Measurements from ENCODE around the gene MRAS. TPM values are rescaled to one million over a fixed set of nuclear protein-coding genes. Genes with fewer than 3 reads are reported as not detected.

The MRAS gene
- polyA plus RNA-seq, 1 of the 3 experiments (the other 2 are of a cell fraction) = 25.0 TPM

- no peak overlapping the region for H3K4me2 ChIP-seq
Observed at GRCh38 chr3:138437281-138437680, 88.9 kb downstream of the MRAS start.

GRCh38 chr3:138438896-138439295 is 90.5 kb downstream of the MRAS start:
- POLR2A ChIA-PET = no interaction called here
- Histone ChIP-seq H3K79me2 (ENCODE audit: insufficient read depth) (no peaks in the 10 kb centered on the region), H2AFZ (ENCODE audit: low read depth) (no peak overlapping the region)

More at GRCh38 chr3:138437281-138437680, 88.9 kb downstream of the MRAS start:
- H3K79me2 ChIP-seq (ENCODE audit: insufficient read depth) = no peaks in the 10 kb centered on the region
- H3K9me3 ChIP-seq = no peaks in the 10 kb centered on the region
- H3F3A ChIP-seq (replicated peaks; ENCODE audit: insufficient read depth) = peaks cover 8% of the 10 kb centered on the region
- no peak overlapping the region for H2AFZ ChIP-seq (ENCODE audit: low read depth)
- no peak overlapping the region for H3K27ac ChIP-seq (ENCODE audit: low read depth in 2 of 2, low read length in 1 of 2)
- no peaks in the 10 kb centered on the region for H4K20me1 ChIP-seq (ENCODE audit: insufficient read depth)
- ChIA-PET CTCF (interaction anchor here (1.1 to 1.4 kb wide), 2 partner anchors 19 to 20 kb away, joined by 3 read pairs; no protein-coding TSS in a partner anchor), POLR2A (no interaction called here)
- H3K4me1 ChIP-seq (ENCODE audit: control insufficient read depth in 1 of 2, insufficient read depth in 2 of 2, low read depth in 1 of 2, low read length in 1 of 2) = peaks cover 10 to 16% of the 10 kb centered on the region in 2 experiments
- 86% methylated on average over 4 of the region's 6 CpGs for WGBS (ENCODE audit: low lambda C conversion rate)
- TF ChIP-seq RAD21 (IDR thresholded peaks at IDR 0.05; ENCODE audit: low read length) (no peak), SIN3A (IDR thresholded peaks at IDR 0.05; ENCODE audit: borderline replicate concordance, low read depth, low read length) (no peak), SMC3 (IDR thresholded peaks at IDR 0.05; ENCODE audit: low read depth, low read length) (no peak), CTCF (IDR thresholded peaks at IDR 0.05) (no peak), GABPA (IDR thresholded peaks at IDR 0.05; ENCODE audit: low read depth) (no peak), POLR2AphosphoS5 (IDR thresholded peaks at IDR 0.05; ENCODE audit: low read depth, low read length) (no peak), TAF1 (IDR thresholded peaks at IDR 0.05; ENCODE audit: borderline replicate concordance, low read depth, low read length) (no peak), FOSL2 (IDR thresholded peaks at IDR 0.05; ENCODE audit: borderline replicate concordance, low read depth) (no peak), FOXM1 (IDR thresholded peaks at IDR 0.05; ENCODE audit: low read depth) (no peak), NFIC (IDR thresholded peaks at IDR 0.05; ENCODE audit: borderline replicate concordance) (no peak), RCOR1 (IDR thresholded peaks at IDR 0.05; ENCODE audit: low read length) (no peak)
- DNase-seq = peak; percentile 3
- no peaks in the 10 kb centered on the region for H3K9me2 ChIP-seq
- no peaks in the 10 kb centered on the region for H3K36me3 ChIP-seq (replicated peaks in 1 of 2; ENCODE audit: control insufficient read depth in 1 of 2, insufficient read depth in 2 of 2, low read length in 1 of 2)
- no peak overlapping the region for H3K9ac ChIP-seq
- peaks cover 11% of the 10 kb centered on the region; the same call in 1 of the 2 replicates for H3K27me3 ChIP-seq (ENCODE audit: insufficient read depth)
- no peak overlapping the region for H3K4me3 ChIP-seq (ENCODE audit: low read depth in 2 of 2, low read length in 1 of 2)

More at GRCh38 chr3:138438896-138439295, 90.5 kb downstream of the MRAS start:
- peaks cover 10 to 22% of the 10 kb centered on the region in 2 experiments for H3K4me1 ChIP-seq (ENCODE audit: control insufficient read depth in 1 of 2, insufficient read depth in 2 of 2, low read depth in 1 of 2, low read length in 1 of 2)
- H3K9me2 ChIP-seq = no peaks in the 10 kb centered on the region
- H3F3A ChIP-seq (replicated peaks; ENCODE audit: insufficient read depth) = peaks cover 11% of the 10 kb centered on the region
- no peak overlapping the region for H3K27ac ChIP-seq (ENCODE audit: low read depth in 2 of 2, low read length in 1 of 2)
- no peak overlapping the region for H3K9ac ChIP-seq
- H3K36me3 ChIP-seq (replicated peaks in 1 of 2; ENCODE audit: control insufficient read depth in 1 of 2, insufficient read depth in 2 of 2, low read length in 1 of 2) = no peaks in the 10 kb centered on the region
- whole genome bisulfite sequencing (ENCODE audit: low lambda C conversion rate) = 58% methylated on average over 9 of the region's 11 CpGs
- H3K4me2 ChIP-seq = no peak overlapping the region
- H3K4me3 ChIP-seq (ENCODE audit: low read depth in 2 of 2, low read length in 1 of 2) = no peak overlapping the region
- H3K9me3 ChIP-seq = no peaks in the 10 kb centered on the region
- no peak for DNase-seq
- H3K27me3 ChIP-seq (ENCODE audit: insufficient read depth) = peaks cover 7% of the 10 kb centered on the region; the same call in 1 of the 2 replicates
- TF ChIP-seq SMC3 (IDR thresholded peaks at IDR 0.05; ENCODE audit: low read depth, low read length) (no peak), RCOR1 (IDR thresholded peaks at IDR 0.05; ENCODE audit: low read length) (no peak), MAX (IDR thresholded peaks at IDR 0.05; ENCODE audit: low read depth) (no peak), YY1 (IDR thresholded peaks at IDR 0.05; ENCODE audit: low read depth) (no peak), RAD21 (IDR thresholded peaks at IDR 0.05; ENCODE audit: low read length) (no peak), JUND (IDR thresholded peaks at IDR 0.05) (no peak), MEF2A (IDR thresholded peaks at IDR 0.05; ENCODE audit: borderline replicate concordance, low read depth) (no peak), FOSL2 (IDR thresholded peaks at IDR 0.05; ENCODE audit: borderline replicate concordance, low read depth) (no peak), CHD2 (IDR thresholded peaks at IDR 0.05; ENCODE audit: low read length, partially characterized antibody) (no peak), EZH2phosphoT487 (IDR thresholded peaks at IDR 0.05; ENCODE audit: borderline replicate concordance, low read depth) (no peak)
- CTCF ChIA-PET = interaction anchor here (0.8 to 1.8 kb wide), 4 partner anchors 21 to 476 kb away, joined by 3 to 11 read pairs (median 3); no protein-coding TSS in a partner anchor
- H4K20me1 ChIP-seq (ENCODE audit: insufficient read depth) = no peaks in the 10 kb centered on the region

All from SK-N-SH (cell line).